Osteoblast (primary cell): ENCODE measurements around the gene TNFRSF14. TPM values are rescaled to one million over a fixed set of nuclear protein-coding genes. Genes with fewer than 3 reads are reported as not detected.

ENCODE experiments used
- DNase-seq: peaks from one replicate; pipeline ENCODE4 v3.0.0; 2011; ENCODE audit warnings: low spot score, mixed read lengths; ENCODE audit not compliant: insufficient read length; ENCODE audit errors: missing footprints
- H2AFZ ChIP-seq: 2 replicates; pipeline ENCODE4 v1.6.0; 2011; ENCODE audit warnings: mild to moderate bottlenecking, low read length
- H3K27ac ChIP-seq: 2 replicates; pipeline ENCODE4 v1.5.1; 2011; ENCODE audit warnings: mild to moderate bottlenecking, low read depth, low read length, moderate library complexity
- H3K27me3 ChIP-seq: 2 replicates; pipeline ENCODE4 v1.6.0; 2012; ENCODE audit warnings: mild to moderate bottlenecking, control low read depth, inconsistent platforms, low read length, moderate library complexity; ENCODE audit not compliant: insufficient read depth
- H3K36me3 ChIP-seq: 2 replicates; pipeline ENCODE4 v1.5.1; 2011; ENCODE audit warnings: mild to moderate bottlenecking, low read length, control low read depth, moderate library complexity; ENCODE audit not compliant: insufficient read depth
- H3K4me1 ChIP-seq: 2 replicates; pipeline ENCODE4 v1.5.1; 2011; ENCODE audit warnings: mild to moderate bottlenecking, low read length, control low read depth, moderate library complexity; ENCODE audit not compliant: insufficient read depth
- H3K4me2 ChIP-seq: 2 replicates; pipeline ENCODE4 v1.6.0; 2011; ENCODE audit warnings: mild to moderate bottlenecking, low read length; ENCODE audit not compliant: insufficient read depth
- H3K4me3 ChIP-seq: fragments of 200-600 bp; sonication (generic); 3 replicates; pipeline ENCODE4 v1.5.1; 2012; ENCODE audit warnings: mild to moderate bottlenecking, low read length, inconsistent platforms; ENCODE audit not compliant: insufficient read depth
- H3K79me2 ChIP-seq: 2 replicates; pipeline ENCODE4 v1.6.0; 2012; ENCODE audit warnings: mild to moderate bottlenecking, low read length, control low read depth, inconsistent platforms; ENCODE audit not compliant: insufficient read depth
- H3K9me3 ChIP-seq: 2 replicates; pipeline ENCODE4 v1.5.1; 2011; ENCODE audit warnings: low read depth, low read length, control low read depth
- H4K20me1 ChIP-seq: 2 replicates; pipeline ENCODE4 v1.6.0; 2012; ENCODE audit warnings: mild to moderate bottlenecking, low read length, control low read depth; ENCODE audit not compliant: insufficient read depth
- CTCF ChIP-seq: IDR thresholded peaks from 2 replicates; pipeline ENCODE4 v1.5.1; 2011; ENCODE audit warnings: mild to moderate bottlenecking, low read depth, low read length, moderate library complexity; ENCODE audit errors: extremely low read depth
- total RNA-seq: library from RNA; depleted of rRNA; stranded (reverse); fragments of >200 nt; gene quantifications from 2 replicates; pipeline ENCODE4 v1.2.3, GENCODE V29; 2012

TNFRSF14 gene
- total RNA-seq, 1 donor = 36.6 TPM

GRCh38 chr1:2564006-2564814 lies 8.0 kb downstream of the TNFRSF14 start:
- Histone ChIP-seq H3K4me2 (no peak overlapping the region), H3K79me2 (no peaks in the 10 kb centered on the region), H3K9me3 (no peaks in the 10 kb centered on the region), H3K27ac (no peak overlapping the region), H4K20me1 (peaks cover 3% of the 10 kb centered on the region), H3K4me1 (no peaks in the 10 kb centered on the region), H3K36me3 (no peaks in the 10 kb centered on the region), H3K4me3 (no peak overlapping the region), H3K27me3 (peaks cover 8% of the 10 kb centered on the region), H2AFZ (no peak overlapping the region)
- DNase-seq = peak; percentile 71
- no peak for TF ChIP-seq CTCF

GRCh38 chr1:2564815-2565374 lies 8.7 kb downstream of the TNFRSF14 start:
- Histone ChIP-seq H3K9me3 (no peaks in the 10 kb centered on the region), H3K79me2 (no peaks in the 10 kb centered on the region), H4K20me1 (peaks cover 3% of the 10 kb centered on the region), H3K27ac (no peak overlapping the region), H3K36me3 (no peaks in the 10 kb centered on the region), H3K27me3 (peaks cover 8% of the 10 kb centered on the region), H2AFZ (no peak overlapping the region), H3K4me2 (no peak overlapping the region), H3K4me1 (no peaks in the 10 kb centered on the region), H3K4me3 (no peak overlapping the region)
- DNase-seq = peak; percentile 64
- TF ChIP-seq CTCF = no peak

GRCh38 chr1:2566101-2567045 lies 10.2 kb downstream of the TNFRSF14 start:
- Histone ChIP-seq H3K27ac (no peak overlapping the region), H3K9me3 (no peaks in the 10 kb centered on the region), H3K4me3 (no peak overlapping the region), H3K36me3 (no peaks in the 10 kb centered on the region), H3K4me2 (no peak overlapping the region), H2AFZ (no peak overlapping the region), H3K4me1 (no peaks in the 10 kb centered on the region), H4K20me1 (peaks cover 3% of the 10 kb centered on the region), H3K79me2 (no peaks in the 10 kb centered on the region), H3K27me3 (peaks cover 8% of the 10 kb centered on the region)
- DNase-seq = peak; percentile 73
- no peak for TF ChIP-seq CTCF
